T-helper 2 cell treated with Interferon-gamma antibody and Interleukin-4, amounts not matched to agents 5 μg/mL and 100 μg/mL, for 36 hours (primary cell): ENCODE data around the gene AGBL5.

Experiments used
- DNase-seq: peaks from one replicate; pipeline ENCODE4 v3.0.0; 2021; ENCODE audit warnings: low spot score
- H3K27ac Mint-ChIP-seq: one replicate; pipeline ENCODE4 v1.8.0; 2021; ENCODE audit warnings: mild to moderate bottlenecking, mixed read lengths
- H3K27me3 Mint-ChIP-seq: one replicate; pipeline ENCODE4 v1.8.0; 2021; ENCODE audit warnings: low read depth, mixed read lengths
- H3K36me3 Mint-ChIP-seq: one replicate; pipeline ENCODE4 v1.8.0; 2021; ENCODE audit warnings: low read depth, mixed read lengths
- H3K4me1 Mint-ChIP-seq: one replicate; pipeline ENCODE4 v1.8.0; 2021; ENCODE audit warnings: low read depth, mixed read lengths
- H3K4me3 Mint-ChIP-seq: one replicate; pipeline ENCODE4 v1.8.0; 2022; ENCODE audit warnings: mild to moderate bottlenecking, moderate library complexity, mixed read lengths
- H3K9me3 Mint-ChIP-seq: one replicate; pipeline ENCODE4 v1.8.0; 2021; ENCODE audit warnings: mixed read lengths

AGBL5 gene

DNA sequence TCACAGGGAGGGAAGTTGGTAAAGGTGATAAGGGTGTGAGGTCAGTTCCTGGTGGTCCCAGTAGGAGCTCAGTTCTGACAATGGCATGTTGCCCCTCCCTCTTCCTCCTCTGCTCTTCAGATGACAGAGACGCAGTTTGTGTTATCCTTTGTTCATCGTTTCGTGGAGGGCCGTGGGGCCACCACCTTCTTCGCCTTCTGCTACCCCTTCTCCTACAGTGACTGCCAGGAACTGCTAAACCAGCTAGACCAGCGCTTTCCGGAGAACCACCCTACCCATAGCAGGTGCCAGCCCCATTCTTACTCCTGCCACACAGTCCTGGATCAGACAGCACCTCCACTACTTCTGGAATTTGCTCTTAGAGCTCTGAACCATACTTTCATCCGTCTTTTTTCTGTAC, 2.3 kb downstream of the AGBL5 start:
- peak overlapping the region; percentile 1 for H3K4me3 Mint-ChIP-seq
- H3K27ac Mint-ChIP-seq: no peak overlapping the region

DNA sequence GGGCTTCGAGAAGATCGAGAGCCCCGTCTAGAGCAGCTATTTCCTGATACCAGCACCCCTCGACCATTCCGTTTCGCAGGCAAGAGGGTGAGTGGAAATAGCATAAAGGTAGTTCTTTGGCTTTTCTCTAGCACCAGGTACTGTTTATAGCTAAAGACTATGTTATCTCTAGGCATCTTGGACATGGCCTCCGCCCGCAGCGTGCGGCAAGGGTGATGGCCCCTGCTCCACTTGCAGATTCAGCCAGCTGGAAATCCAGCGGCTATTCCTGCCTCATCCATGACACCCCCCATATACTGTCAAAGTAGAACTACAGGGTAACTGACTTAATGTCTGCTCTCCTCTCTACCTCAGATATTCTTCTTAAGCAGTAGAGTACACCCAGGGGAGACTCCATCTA, 3.3 kb downstream of the AGBL5 start:
- H3K27me3 Mint-ChIP-seq: peaks cover 7% of the 10 kb centered on the region
- DNase-seq: no peak
- peaks cover 20% of the 10 kb centered on the region for H3K4me1 Mint-ChIP-seq
- H3K4me3 Mint-ChIP-seq: no peak overlapping the region
- peaks cover 32% of the 10 kb centered on the region for H3K36me3 Mint-ChIP-seq
- H3K27ac Mint-ChIP-seq: no peak overlapping the region
- no peaks in the 10 kb centered on the region for H3K9me3 Mint-ChIP-seq

More for the DNA sequence above, 2.3 kb downstream of the AGBL5 start:
- Mint-ChIP-seq H3K27me3 (peaks cover 7% of the 10 kb centered on the region), H3K36me3 (peaks cover 29% of the 10 kb centered on the region), H3K4me1 (peaks cover 26% of the 10 kb centered on the region), H3K9me3 (no peaks in the 10 kb centered on the region)
- no peak for DNase-seq

DNA sequence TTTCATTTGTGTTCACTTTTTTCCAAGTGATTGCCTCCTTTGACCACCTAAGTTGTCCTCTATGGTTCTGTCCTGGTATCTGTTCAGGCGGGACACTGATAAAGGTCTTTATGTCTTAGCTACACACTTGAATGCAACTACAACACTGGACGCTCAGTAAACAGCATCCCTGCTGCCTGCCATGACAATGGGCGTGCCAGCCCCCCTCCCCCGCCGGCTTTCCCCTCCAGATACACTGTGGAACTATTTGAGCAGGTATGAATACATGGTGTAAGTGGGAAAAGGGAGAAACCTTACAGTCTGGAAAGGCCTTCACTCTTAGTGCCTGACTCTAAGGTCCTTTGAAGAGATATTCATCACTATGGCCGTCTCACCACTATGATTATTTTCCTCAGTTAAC, 5.7 kb downstream of the AGBL5 start:
- H3K4me3 Mint-ChIP-seq: no peak overlapping the region
- no peak for DNase-seq
- no peaks in the 10 kb centered on the region for H3K27me3 Mint-ChIP-seq
- no peak overlapping the region for H3K27ac Mint-ChIP-seq
- peaks cover 26% of the 10 kb centered on the region for H3K36me3 Mint-ChIP-seq
- no peaks in the 10 kb centered on the region for H3K9me3 Mint-ChIP-seq
- peaks cover 10% of the 10 kb centered on the region for H3K4me1 Mint-ChIP-seq

DNA sequence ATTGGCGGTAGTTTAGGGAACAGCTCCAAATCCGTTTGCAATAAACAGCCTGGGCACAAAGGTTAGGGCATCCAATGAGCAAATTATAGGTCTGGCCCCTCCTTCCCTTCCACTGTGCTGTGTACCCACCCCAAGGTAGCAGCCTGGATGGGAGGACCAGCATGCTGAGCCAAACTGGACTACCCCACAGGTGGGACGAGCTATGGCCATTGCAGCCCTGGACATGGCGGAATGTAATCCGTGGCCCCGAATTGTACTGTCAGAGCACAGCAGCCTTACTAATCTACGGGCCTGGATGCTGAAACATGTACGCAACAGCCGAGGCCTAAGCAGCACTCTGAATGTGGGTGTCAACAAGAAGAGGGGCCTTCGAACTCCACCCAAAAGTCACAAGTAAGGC, 6.7 kb downstream of the AGBL5 start:
- peaks cover 32% of the 10 kb centered on the region for H3K36me3 Mint-ChIP-seq

DNA sequence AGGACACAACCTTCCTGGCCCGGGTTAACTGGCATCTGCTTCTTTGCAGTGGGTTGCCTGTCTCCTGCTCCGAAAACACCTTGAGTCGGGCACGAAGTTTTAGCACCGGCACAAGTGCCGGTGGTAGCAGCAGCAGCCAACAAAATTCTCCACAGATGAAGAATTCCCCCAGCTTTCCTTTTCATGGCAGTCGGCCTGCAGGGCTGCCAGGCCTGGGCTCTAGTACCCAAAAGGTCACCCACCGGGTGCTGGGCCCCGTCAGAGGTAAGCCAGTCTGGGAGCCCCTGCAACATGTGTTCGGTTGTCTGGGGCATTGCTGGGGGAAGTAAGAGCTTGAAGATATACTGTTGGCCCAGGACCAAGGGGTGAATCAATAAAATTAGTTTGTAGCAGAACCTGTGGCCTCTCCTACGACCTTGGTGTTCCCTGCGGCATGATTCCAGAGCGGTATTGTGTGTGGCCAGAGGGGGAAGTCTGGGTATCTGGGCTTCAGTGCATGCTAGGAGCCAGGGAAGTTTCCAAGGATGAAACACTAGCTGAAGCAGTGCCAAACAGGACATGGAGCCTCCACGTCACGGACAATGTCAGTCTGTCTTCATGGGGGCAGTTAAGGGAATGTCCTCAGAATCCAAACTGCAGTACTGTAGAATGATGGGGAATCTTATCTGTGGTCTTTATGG, 7.8 kb downstream of the AGBL5 start:
- Mint-ChIP-seq H3K4me3 (no peak overlapping the region), H3K4me1 (peaks cover 2% of the 10 kb centered on the region), H3K27ac (no peak overlapping the region), H3K36me3 (peaks cover 33% of the 10 kb centered on the region), H3K27me3 (no peaks in the 10 kb centered on the region), H3K9me3 (no peaks in the 10 kb centered on the region)
- no peak for DNase-seq

More for the DNA sequence above, 6.7 kb downstream of the AGBL5 start:
- no peak for DNase-seq
- Mint-ChIP-seq H3K27ac (no peak overlapping the region), H3K9me3 (no peaks in the 10 kb centered on the region), H3K4me3 (no peak overlapping the region), H3K27me3 (no peaks in the 10 kb centered on the region), H3K4me1 (peaks cover 4% of the 10 kb centered on the region)

DNA sequence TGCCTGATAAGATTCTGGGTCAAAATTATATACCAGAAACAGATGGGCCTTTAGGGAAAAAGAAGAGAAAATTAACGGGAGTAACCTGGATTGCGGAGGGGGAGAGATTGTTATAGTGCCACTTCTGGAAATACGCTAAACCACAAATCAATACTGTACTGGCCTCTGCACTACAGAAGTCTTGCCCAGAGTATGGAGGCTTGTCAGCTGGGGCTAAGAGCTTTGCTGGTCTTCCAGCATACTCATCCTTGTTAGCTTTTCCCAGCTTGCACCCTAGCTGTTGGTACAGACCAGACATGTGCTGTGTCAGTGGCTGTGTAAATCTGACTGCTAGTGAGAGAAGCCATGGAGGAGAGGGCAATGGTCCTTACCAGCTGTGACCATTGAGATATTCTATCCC, 8.9 kb downstream of the AGBL5 start:
- H3K9me3 Mint-ChIP-seq: no peaks in the 10 kb centered on the region
- H3K36me3 Mint-ChIP-seq: peaks cover 28% of the 10 kb centered on the region
- no peak overlapping the region for H3K4me3 Mint-ChIP-seq
- no peak for DNase-seq
- H3K4me1 Mint-ChIP-seq: no peaks in the 10 kb centered on the region
- no peaks in the 10 kb centered on the region for H3K27me3 Mint-ChIP-seq
- H3K27ac Mint-ChIP-seq: no peak overlapping the region

DNA sequence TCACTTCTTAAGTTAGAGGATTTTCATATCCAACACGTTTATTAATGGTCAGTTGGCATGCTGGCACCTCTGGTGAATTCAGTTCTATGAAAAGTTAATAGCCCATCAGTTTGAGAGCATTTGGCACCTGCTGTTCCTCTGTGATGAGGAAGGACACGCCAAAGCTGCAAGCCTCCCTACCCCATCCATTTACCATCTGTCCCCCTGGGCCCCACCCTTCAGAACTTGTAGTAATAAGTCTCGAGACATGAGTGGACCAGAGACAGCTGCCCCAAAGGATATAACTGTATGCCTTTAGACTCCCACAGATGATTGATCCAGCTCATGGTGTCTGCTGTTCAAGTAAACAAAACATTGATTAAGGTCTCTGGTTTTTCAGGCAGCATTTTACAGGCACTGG, 13.7 kb downstream of the AGBL5 start:
- H3K4me3 Mint-ChIP-seq: no peak overlapping the region
- no peaks in the 10 kb centered on the region for H3K27me3 Mint-ChIP-seq
- peaks cover 26% of the 10 kb centered on the region for H3K4me1 Mint-ChIP-seq
- DNase-seq: no peak
- H3K9me3 Mint-ChIP-seq: no peaks in the 10 kb centered on the region
- peaks cover 46% of the 10 kb centered on the region for H3K36me3 Mint-ChIP-seq
- no peak overlapping the region for H3K27ac Mint-ChIP-seq

DNA sequence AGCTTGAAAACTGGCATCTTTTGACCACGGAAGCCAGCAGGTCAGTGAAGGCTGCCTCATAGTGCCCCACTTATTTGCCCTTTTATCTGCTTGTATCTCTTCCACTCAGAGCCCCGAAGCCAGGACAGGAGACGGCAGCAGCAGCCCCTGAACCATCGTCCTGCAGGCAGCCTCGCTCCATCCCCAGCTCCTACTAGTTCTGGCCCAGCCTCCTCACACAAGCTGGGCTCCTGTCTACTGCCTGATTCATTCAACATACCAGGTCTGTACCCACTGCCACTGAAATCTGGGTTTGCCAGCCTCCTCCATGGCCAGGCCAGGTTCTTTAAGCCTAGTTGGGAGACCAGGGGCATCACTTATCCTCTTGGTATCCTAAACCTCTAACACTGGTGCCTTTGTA, 15.9 kb downstream of the AGBL5 start:
- no peak for DNase-seq
- no peak overlapping the region for H3K4me3 Mint-ChIP-seq
- peaks cover 54% of the 10 kb centered on the region for H3K36me3 Mint-ChIP-seq
- no peaks in the 10 kb centered on the region for H3K9me3 Mint-ChIP-seq
- peak overlapping the region; percentile 41 for H3K27ac Mint-ChIP-seq
- no peaks in the 10 kb centered on the region for H3K27me3 Mint-ChIP-seq
- peaks cover 37% of the 10 kb centered on the region for H3K4me1 Mint-ChIP-seq

DNA sequence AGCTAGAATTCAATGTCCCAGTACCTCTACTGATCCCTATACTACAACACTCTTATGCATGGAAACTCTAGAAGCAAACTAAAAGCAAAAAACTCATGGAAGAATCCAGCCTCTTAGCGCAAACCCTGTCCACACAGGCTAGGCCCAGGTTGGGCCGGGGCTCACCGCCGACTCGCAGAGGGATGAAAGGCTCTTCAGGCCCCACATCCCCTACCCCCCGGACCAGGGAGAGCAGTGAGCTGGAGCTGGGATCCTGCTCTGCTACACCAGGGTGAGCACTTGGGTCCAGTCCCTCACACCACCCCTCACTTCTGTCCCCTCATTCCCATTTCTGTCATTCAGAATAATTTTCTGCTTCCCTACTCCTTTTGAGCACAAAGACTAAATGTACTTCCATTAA, 18.0 kb downstream of the AGBL5 start:
- peak overlapping the region; percentile 98 for H3K4me3 Mint-ChIP-seq
- peaks cover 50% of the 10 kb centered on the region for H3K4me1 Mint-ChIP-seq
- H3K27me3 Mint-ChIP-seq: no peaks in the 10 kb centered on the region
- H3K36me3 Mint-ChIP-seq: peaks cover 44% of the 10 kb centered on the region
- H3K27ac Mint-ChIP-seq: peak overlapping the region; percentile 28
- no peak for DNase-seq
- no peaks in the 10 kb centered on the region for H3K9me3 Mint-ChIP-seq

DNA sequence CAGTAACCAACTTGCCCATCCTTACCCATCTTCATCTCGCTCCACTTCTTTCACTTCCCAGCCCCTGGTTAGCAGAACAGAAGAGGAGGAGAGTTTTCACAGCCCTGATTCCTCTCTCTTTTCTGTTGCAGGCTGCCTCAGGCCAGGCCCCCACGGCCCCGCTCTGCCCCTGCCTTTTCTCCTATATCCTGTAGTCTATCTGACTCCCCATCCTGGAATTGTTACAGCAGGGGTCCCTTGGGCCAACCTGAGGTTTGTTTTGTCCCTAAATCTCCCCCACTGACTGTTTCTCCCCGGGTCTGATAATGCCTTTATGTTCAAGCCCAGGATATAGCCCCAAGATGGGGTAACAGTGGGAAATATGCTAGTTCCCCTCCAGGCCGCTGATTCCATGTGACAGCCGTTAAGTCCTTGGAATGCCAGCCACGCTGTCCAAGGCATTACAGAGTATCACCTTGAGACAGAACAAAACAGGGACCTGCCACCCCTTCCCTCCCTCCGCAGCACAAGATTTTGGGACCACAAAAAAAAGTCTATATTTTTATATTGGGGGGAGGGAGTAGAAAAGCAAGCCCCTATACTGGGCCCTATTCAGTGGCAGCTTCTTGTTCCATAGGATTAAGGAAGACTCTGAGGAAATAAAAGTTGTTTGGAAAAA, 18.6 kb downstream of the AGBL5 start:
- peak overlapping the region; percentile 94 for H3K27ac Mint-ChIP-seq
- no peaks in the 10 kb centered on the region for H3K9me3 Mint-ChIP-seq
- no peak for DNase-seq
- peaks cover 44% of the 10 kb centered on the region for H3K36me3 Mint-ChIP-seq
- H3K4me3 Mint-ChIP-seq: peak overlapping the region; percentile 98
- peaks cover 55% of the 10 kb centered on the region for H3K4me1 Mint-ChIP-seq
- H3K27me3 Mint-ChIP-seq: no peaks in the 10 kb centered on the region

DNA sequence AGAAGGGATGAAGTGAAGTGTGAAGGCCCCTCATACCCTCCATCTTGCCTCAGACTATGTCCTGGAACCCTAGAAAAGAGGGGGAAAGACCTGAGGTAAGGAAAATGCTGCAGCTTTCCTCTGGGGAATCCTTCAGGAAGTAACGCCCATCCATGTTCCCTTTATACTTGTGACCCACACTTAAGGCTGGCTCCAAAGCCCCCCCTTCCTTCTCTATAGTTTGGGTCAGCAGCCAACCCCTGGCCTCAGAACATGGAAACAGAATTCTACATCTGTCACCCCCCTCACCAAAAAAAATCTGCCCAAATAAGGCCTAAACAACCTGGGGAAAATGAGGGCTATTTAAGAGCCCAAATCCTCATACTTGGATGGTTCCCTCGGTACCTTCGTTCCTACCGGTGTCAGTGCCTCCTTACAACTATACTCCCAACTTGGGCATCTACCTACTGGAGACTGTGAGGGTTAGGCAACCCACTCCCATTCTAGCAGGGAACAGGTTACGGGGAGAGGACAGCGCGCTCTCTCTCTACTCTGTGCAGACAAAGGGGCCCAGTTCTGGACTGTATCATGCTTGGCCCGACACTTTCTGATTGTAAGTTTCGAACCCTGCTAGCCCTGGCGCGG, 19.3 kb downstream of the AGBL5 start:
- Mint-ChIP-seq H3K27ac (peak overlapping the region; percentile 94), H3K4me1 (peaks cover 58% of the 10 kb centered on the region), H3K36me3 (peaks cover 38% of the 10 kb centered on the region), H3K9me3 (no peaks in the 10 kb centered on the region), H3K4me3 (peak overlapping the region; percentile 98), H3K27me3 (no peaks in the 10 kb centered on the region)
- DNase-seq: no peak

DNA sequence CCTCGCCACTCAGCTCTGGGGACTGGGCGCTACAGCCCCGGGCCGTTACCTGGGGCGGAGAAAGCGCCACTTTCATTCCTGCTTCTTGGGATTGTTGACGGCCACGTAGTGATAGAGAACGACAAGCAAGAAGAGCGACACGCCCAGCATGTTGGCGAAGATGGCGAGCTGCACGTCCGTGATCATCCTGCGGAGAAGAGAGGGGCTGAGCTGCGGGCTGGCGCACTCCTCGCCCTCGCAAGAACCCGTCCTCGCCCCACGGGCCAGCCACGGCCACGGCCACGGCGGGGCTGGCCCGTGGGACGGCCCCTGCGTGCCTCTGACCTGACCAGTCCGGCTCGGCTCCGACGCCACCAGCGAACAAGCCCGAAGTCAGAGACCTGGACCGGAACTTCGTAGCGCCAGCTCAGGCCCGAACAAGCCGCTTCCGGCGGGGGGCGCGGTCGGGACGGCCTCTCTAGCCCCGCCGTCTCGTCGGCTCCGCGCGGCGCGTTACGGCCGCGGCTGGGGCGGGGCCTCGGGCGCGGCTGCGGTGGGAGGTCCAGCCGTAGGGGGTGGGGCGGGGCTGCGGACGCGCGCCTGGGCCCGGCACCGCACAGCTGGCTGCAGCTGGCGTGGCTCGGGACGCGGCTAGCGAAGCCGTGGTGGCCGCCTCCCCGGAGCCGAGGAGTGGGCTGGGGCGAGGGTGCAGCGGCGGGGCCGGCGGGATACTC, 20.0 kb downstream of the AGBL5 start, which contains the start of gene OST4:
Gene OST4 (minus strand): TSS at position 378 of the 713 bp plus-strand sequence.
- no peaks in the 10 kb centered on the region for H3K9me3 Mint-ChIP-seq
- peak; percentile 94 for DNase-seq
- peaks cover 2% of the 10 kb centered on the region for H3K27me3 Mint-ChIP-seq

DNA sequence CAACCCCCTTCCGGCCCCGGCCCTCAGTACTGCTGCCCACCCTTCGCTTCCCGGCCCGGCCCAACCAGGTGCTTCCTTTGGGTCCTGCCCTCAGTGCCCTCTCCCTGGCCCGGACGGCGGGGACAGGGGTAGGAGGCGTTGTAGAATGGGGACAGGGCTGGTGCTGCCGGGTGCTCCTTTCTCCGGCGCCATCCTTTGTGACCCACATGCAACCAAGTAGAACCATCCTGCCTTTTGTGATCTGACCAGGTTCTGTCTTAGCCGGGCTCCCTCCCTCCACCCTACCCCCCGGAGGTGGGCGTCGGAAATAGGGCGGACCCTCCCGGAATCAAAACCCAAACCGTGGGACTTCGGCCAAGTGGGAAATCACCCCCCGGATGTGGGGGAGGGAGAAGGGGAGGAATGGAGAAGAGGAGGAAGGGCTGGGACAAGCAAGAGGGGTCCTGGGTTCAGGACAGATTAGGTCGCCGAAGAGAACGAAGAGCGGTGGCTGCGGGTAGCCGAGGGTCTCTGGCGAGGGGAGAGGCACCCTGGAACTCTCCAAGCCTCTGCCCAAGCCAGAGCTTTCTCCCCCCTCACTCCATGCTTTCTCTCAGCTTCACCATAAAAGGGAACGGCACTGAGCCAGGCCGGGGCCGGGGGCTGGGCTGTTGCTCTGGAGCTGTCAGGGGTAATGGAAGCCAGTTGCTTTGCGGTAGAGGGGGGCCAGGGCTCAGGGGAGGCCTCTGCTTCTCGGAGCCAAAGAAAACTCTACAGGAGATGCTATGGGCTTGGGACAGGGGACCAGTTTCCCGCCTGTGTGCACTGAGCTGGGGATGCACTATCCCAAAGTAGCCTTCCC, 20.7 kb downstream of the AGBL5 start:
- peaks cover 2% of the 10 kb centered on the region for H3K27me3 Mint-ChIP-seq
- H3K27ac Mint-ChIP-seq: peak overlapping the region; percentile 81
- DNase-seq: peak; percentile 49
- no peaks in the 10 kb centered on the region for H3K9me3 Mint-ChIP-seq
- peaks cover 34% of the 10 kb centered on the region for H3K36me3 Mint-ChIP-seq
- H3K4me1 Mint-ChIP-seq: peaks cover 70% of the 10 kb centered on the region
- H3K4me3 Mint-ChIP-seq: peak overlapping the region; percentile 90

More for the DNA sequence above, 20.0 kb downstream of the AGBL5 start, which contains the start of gene OST4:
- Mint-ChIP-seq H3K36me3 (peaks cover 34% of the 10 kb centered on the region), H3K4me1 (peaks cover 64% of the 10 kb centered on the region), H3K27ac (peak within 1 kb of the TSS; percentile 94), H3K4me3 (peak within 1 kb of the TSS; percentile 98)
